Activated CD4-positive, alpha-beta T cell treated with anti-CD3 and anti-CD28 coated beads, Interleukin-2, amount 50 U/mL, for 16 hours (primary cell): ENCODE data around the gene ENTPD6.

ENCODE experiments used
- DNase-seq: peaks from one replicate; pipeline ENCODE4 v3.0.0-alpha.2; 2020

Gene ENTPD6

GRCh38 chr20:25245461-25245860 is 49.9 kb downstream of the ENTPD6 start:
- DNase-seq = no peak

- no peak for DNase-seq
Measured at GRCh38 chr20:25246182-25246999, 50.9 kb downstream of the ENTPD6 start.

GRCh38 chr20:25247000-25247517 is 51.5 kb downstream of the ENTPD6 start:
- no peak for DNase-seq

GRCh38 chr20:25247518-25247955 is 52.0 kb downstream of the ENTPD6 start:
- DNase-seq = no peak

GRCh38 chr20:25247956-25248785 is 52.7 kb downstream of the ENTPD6 start, which contains the start of gene PYGB:
TSS of gene PYGB (plus strand) at chr20:25248085. CDS start at chr20:25248179, 94 bp downstream.
- peak; percentile 78 for DNase-seq

GRCh38 chr20:25248786-25249172 is 53.3 kb downstream of the ENTPD6 start:
- DNase-seq = no peak

- no peak for DNase-seq
Measured at GRCh38 chr20:25249198-25249931, 53.9 kb downstream of the ENTPD6 start.

GRCh38 chr20:25250508-25250907 is 55.0 kb downstream of the ENTPD6 start:
- DNase-seq = no peak

- no peak for DNase-seq
Measured at GRCh38 chr20:25251019-25251418, 55.5 kb downstream of the ENTPD6 start.

- DNase-seq = no peak
Measured at GRCh38 chr20:25251558-25251957, 56.0 kb downstream of the ENTPD6 start.

GRCh38 chr20:25252230-25252651 is 56.7 kb downstream of the ENTPD6 start:
- no peak for DNase-seq

GRCh38 chr20:25252686-25253421 is 57.3 kb downstream of the ENTPD6 start:
- DNase-seq = no peak

GRCh38 chr20:25253606-25254275 is 58.2 kb downstream of the ENTPD6 start:
- no peak for DNase-seq

- DNase-seq = no peak
Measured at GRCh38 chr20:25254571-25254970, 59.1 kb downstream of the ENTPD6 start.

- DNase-seq = no peak
Measured at GRCh38 chr20:25254986-25255680, 59.6 kb downstream of the ENTPD6 start.

GRCh38 chr20:25256226-25256859 is 60.8 kb downstream of the ENTPD6 start:
- DNase-seq = no peak

- DNase-seq = no peak
Measured at GRCh38 chr20:25257130-25257529, 61.6 kb downstream of the ENTPD6 start.

GRCh38 chr20:25257756-25258475 is 62.4 kb downstream of the ENTPD6 start:
- no peak for DNase-seq

- DNase-seq = no peak
Measured at GRCh38 chr20:25258476-25258805, 62.9 kb downstream of the ENTPD6 start.

- DNase-seq = no peak
Measured at GRCh38 chr20:25258828-25259227, 63.3 kb downstream of the ENTPD6 start.
